Activated naive CD8-positive, alpha-beta T cell treated with anti-CD3 and anti-CD28 coated beads, Interleukin-2, amount 10 ng/mL, durations not matched to agents 7 days and 5 days (primary cell): ENCODE data around the gene ETDA. TPM values are rescaled to one million over a fixed set of nuclear protein-coding genes. Genes with fewer than 3 reads are reported as not detected.
A peak's percentile ranks its signal among the peaks of the same experiment; 100 is the strongest.

Source experiments
- ATAC-seq: fragments of 150-1000 bp; cut with Tn5 transposase; one replicate; pipeline ENCODE4 v1.10.0; 2021; ENCODE audit warnings: low read depth, moderate library complexity
- POLR2A ChIA-PET: fragments of 350-600 bp; sonication (Branson Sonifier 250); formaldehyde crosslinking; loops from one replicate; lab custom pipeline; 2021; ENCODE audit warnings: antibody characterized with exemption; lab: Charles Lee
- DNase-seq: peaks from one replicate; pipeline ENCODE4 v3.0.0; 2021
- H3K27ac Mint-ChIP-seq: one replicate; pipeline ENCODE4 v1.8.0; 2022; ENCODE audit warnings: mild to moderate bottlenecking, mixed read lengths
- H3K27me3 Mint-ChIP-seq: one replicate; pipeline ENCODE4 v1.8.0; 2022; ENCODE audit warnings: mild to moderate bottlenecking, moderate library complexity, mixed read lengths
- H3K36me3 Mint-ChIP-seq: one replicate; pipeline ENCODE4 v1.8.0; 2021; ENCODE audit warnings: mild to moderate bottlenecking, mixed read lengths
- H3K4me1 Mint-ChIP-seq: one replicate; pipeline ENCODE4 v1.8.0; 2021; ENCODE audit warnings: mixed read lengths
- H3K4me3 Mint-ChIP-seq: one replicate; pipeline ENCODE4 v1.8.0; 2022; ENCODE audit warnings: mild to moderate bottlenecking, moderate library complexity, mixed read lengths
- H3K9me3 Mint-ChIP-seq: one replicate; pipeline ENCODE4 v1.8.0; 2021; ENCODE audit warnings: mixed read lengths
- total RNA-seq, 2 experiments: library from RNA; stranded (reverse); gene quantifications; one replicate each; pipeline ENCODE4 v1.2.3, GENCODE V29; 2021

ETDA gene
- total RNA-seq, 2 experiments from 2014 or later: not detected

GRCh38 chrX:135295238-135295943 lies 43.5 kb downstream of the ETDA start:
- no peaks in the 10 kb centered on the region for H3K27me3 Mint-ChIP-seq
- H3K4me3 Mint-ChIP-seq: peak overlapping the region; percentile 87
- ATAC-seq: peak; percentile 98
- peaks cover 24% of the 10 kb centered on the region for H3K36me3 Mint-ChIP-seq
- H3K4me1 Mint-ChIP-seq: peaks cover 12% of the 10 kb centered on the region
- peaks cover 5% of the 10 kb centered on the region for H3K9me3 Mint-ChIP-seq
- peak overlapping the region; percentile 88 for H3K27ac Mint-ChIP-seq
- POLR2A ChIA-PET: interaction anchor here (1.0 kb wide), 1 partner anchor 15 kb away, joined by 3 read pairs; no protein-coding TSS in a partner anchor
- peak; percentile 67 for DNase-seq

- DNase-seq (no peak), ATAC-seq (peak; percentile 62)
- Mint-ChIP-seq H3K4me3 (peak overlapping the region; percentile 87), H3K4me1 (peaks cover 12% of the 10 kb centered on the region), H3K27ac (peak overlapping the region; percentile 88), H3K36me3 (peaks cover 20% of the 10 kb centered on the region), H3K27me3 (no peaks in the 10 kb centered on the region), H3K9me3 (peaks cover 5% of the 10 kb centered on the region)
- POLR2A ChIA-PET: interaction anchor here (1.0 kb wide), 1 partner anchor 15 kb away, joined by 3 read pairs; no protein-coding TSS in a partner anchor
Measured at GRCh38 chrX:135295944-135296305, 44.1 kb downstream of the ETDA start.

- Mint-ChIP-seq H3K27me3 (no peaks in the 10 kb centered on the region), H3K36me3 (peaks cover 12% of the 10 kb centered on the region), H3K4me1 (peaks cover 3% of the 10 kb centered on the region), H3K9me3 (no peaks in the 10 kb centered on the region), H3K4me3 (no peak overlapping the region), H3K27ac (peak overlapping the region; percentile 25)
- ATAC-seq (no peak), DNase-seq (no peak)
- POLR2A ChIA-PET: no interaction called here
Measured at GRCh38 chrX:135302269-135302873, 50.5 kb downstream of the ETDA start.

Other genes with a start within 250 kb of the ETDA start
- under 1 TPM; 0.47 to 0.57 TPM for gene RTL8B, start 229.5 kb upstream of the ETDA start, total RNA-seq
- gene RTL8C, start 219.7 kb upstream of the ETDA start, total RNA-seq: 10 to 100 TPM; 27.9 to 29.4 TPM
- gene RTL8A, start 199.9 kb upstream of the ETDA start, total RNA-seq: 10 to 100 TPM; 15.0 to 18.6 TPM
- gene SMIM10L2B, start 153.3 kb upstream of the ETDA start, total RNA-seq: under 1 TPM; 0.20 to 0.36 TPM
- not detected for gene ETDB, start 131.5 kb upstream of the ETDA start, total RNA-seq
- gene CT55, start 80.7 kb upstream of the ETDA start, total RNA-seq: not detected
- not detected for gene ETDC, start 57.4 kb downstream of the ETDA start, total RNA-seq
- 10 to 100 TPM; 15.0 to 17.9 TPM for gene ZNF75D, start 92.0 kb downstream of the ETDA start, total RNA-seq
- 1 to 10 TPM; 6.5 to 6.7 TPM for gene ZNF449, start 92.7 kb downstream of the ETDA start, total RNA-seq
- gene SMIM10L2A, start 169.9 kb downstream of the ETDA start, total RNA-seq: 1 to 10 TPM; 1.8 to 2.0 TPM